ENCODE measurements around the gene SH3TC1.

SH3TC1 gene

GRCh38 chr4:8280158-8280875 lies 81.2 kb downstream of the SH3TC1 start:
- DNase-seq, result no peak

DNA sequence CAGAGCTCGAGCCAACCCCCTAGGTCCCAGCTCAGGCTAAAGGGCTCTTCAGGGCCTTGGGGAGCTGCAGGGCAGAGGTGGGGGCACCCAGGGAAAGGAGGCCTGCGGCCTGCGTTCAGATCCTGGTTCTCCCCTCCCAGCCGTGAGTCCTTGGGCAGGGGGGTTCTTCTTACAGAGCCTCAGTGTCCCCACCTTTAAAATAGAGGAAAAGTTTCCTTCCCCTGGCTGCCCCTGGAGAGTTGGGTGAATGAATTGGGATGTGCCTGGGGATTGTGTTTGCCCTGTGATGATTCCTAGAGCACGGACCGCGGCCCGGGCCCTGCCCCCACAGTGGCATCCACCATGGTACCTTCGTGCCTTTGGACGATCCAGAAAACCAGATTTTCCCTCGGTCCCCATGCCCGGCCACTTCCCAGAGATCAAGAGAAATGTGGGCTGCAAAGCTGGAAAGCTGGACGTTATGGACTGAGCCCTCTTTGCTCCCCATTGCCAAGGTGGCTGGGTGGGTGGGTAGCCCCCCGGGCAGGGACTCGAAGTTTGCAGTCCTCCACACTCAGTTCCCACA lies 81.9 kb downstream of the SH3TC1 start:
- DNase-seq, result no peak

DNA sequence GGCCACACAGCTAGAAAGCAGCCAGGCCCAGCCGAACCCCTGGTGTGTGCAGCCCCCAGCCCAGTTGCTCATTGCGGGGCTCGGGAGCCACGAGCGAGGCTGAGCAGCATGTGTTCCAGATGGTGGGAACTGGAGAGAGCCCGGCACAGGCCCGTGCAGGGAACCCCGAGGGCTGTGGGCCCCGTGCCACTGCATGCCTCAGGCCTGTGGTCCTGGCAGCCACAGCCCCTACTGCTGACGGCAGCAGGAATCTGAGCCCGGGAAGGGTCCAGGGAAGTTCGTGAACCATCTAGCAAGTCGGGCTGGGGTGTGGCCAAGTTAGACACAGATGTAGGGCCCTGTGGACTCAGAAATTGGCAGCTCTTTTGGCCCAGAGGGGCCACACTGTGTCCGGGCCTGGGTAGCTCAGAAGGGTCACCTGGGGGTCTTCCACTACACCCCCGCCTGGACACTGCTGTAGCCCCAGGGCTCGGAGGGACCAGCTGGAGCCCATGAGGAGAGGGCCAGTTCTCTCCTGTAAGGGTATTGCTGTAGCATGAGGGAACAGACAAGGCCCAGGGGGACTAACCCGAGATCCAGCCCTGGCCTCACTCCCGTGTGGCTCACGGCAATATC lies 82.5 kb downstream of the SH3TC1 start:
- DNase-seq, result no peak

GRCh38 chr4:8282134-8282641 lies 83.1 kb downstream of the SH3TC1 start:
- DNase-seq, result no peak

- no peak for DNase-seq
Measured at GRCh38 chr4:8282742-8283141, 83.7 kb downstream of the SH3TC1 start.

DNA sequence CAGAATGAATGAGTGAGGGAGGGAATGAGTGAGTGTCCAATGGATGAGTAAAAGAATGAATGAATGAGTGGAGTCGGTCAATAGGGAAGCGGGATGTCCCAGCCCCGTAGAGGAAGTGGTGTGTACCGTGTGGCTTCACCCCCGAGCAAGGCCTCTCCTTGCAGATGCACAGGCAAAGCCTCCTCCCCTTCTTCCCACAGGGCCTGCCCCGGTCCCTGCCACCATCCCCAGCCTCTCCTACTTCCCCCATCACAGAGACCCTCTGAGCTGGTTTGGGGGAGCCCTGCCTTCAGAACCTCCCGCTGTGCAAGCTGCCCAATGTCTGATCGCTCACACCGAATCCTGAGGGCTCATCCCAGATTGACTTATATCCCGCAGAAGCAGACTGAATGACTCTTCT lies 84.1 kb downstream of the SH3TC1 start:
- DNase-seq, result no peak

DNA sequence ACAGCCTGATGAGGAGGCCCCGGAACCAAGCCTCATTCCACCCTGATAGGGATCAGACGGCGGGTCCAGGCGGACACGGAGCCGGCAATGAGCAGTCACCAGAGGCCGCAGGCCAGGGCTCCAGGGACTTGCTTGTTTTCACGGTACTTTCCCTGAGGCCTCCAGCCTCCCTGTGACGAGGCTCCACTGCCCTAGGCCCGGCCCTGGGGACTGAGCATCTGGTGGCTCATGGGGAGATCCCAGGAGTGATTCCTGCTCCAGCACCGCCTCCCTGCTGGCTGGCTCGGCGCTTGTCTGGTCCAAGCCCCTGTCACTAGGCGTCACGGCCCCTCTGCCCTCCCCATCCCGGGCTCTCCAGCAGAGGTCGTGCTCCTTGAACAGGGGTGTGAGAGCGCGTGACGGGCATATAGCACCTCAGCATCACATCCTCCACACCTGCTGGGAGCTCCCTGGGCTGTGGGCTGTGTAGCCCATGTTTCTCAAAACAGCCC lies 84.6 kb downstream of the SH3TC1 start:
- DNase-seq, result no peak

GRCh38 chr4:8284391-8284790 lies 85.3 kb downstream of the SH3TC1 start:
- no peak for DNase-seq

- DNase-seq, result no peak
Measured at GRCh38 chr4:8285143-8285975, 86.3 kb downstream of the SH3TC1 start.

- no peak for DNase-seq
Measured at GRCh38 chr4:8285976-8286718, 87.1 kb downstream of the SH3TC1 start.

GRCh38 chr4:8286719-8287342 lies 87.7 kb downstream of the SH3TC1 start:
- no peak for DNase-seq

DNA sequence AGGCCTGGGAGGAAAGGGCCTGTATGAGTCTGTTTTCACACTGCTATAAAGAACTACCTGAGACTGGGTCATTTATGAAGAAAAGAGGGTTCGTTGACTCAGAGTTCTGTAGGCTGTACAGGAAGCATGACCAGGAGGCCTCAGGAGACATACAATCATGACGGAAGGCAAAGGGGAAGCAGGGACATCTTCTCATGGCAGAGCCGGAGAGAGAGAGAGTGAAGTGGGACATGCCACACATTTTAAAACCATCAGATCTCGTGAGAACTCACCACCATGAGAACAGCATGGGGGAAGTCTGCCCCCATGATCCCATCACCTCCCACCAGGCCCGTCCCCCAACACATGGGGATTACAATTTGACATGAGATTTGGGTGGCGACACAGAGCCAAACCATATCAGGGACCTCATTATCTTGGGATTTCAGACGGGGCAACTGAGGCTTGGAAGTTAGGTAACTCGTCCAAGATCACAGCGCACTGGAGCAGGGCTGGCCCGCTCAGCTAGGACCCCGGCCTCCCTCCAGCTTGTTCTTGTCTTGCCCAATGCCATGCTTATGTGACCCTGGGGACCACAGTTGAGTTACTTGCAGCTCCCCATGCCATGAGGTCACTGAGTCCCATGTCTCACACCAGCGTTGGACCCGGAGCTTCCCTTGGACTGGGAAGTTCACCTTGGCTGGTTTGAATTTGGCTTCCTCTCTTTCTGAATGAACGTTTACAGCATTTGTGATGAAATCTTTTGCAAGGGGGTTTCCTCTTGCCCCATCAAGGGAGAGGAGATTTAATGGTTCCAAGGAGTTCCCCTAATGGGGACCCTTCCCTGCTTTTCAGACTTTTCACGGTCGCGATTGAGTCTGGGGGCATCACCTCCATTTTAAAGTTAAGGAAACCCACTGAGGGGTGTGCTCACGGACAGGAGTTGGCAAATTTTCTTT lies 88.5 kb downstream of the SH3TC1 start:
- no peak for DNase-seq

DNA sequence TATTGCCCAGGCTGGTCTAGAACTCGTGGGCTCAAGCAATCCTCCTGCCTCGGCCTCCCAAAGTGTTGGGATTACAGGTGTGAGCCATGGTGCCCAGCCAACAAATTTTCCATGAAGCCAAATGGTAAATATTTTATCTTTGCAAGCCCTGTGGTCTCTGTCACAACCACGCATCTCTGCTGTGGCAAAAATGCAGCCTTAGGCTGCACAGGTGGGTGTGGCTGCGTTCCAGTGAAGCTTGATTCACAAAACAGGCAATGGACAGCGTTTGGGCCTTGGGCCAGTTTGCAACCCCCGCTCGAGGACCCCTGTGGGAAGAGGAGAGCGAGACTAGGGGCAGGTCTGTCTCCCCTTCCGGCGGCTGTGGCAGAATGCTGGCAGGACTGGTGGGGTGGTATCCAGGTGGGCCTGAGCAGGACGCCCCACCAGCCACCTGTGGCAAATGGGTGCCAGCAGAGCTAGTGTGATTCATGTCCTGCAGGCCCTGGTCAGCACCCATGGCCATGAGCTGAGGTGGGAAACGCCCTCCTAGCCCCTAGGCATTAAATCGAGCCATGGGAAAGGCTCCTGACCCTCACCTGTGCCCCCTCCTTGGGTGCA lies 90.2 kb downstream of the SH3TC1 start:
- DNase-seq, result no peak

- no peak for DNase-seq
Measured at GRCh38 chr4:8289956-8290700, 91.0 kb downstream of the SH3TC1 start.

- DNase-seq, result no peak
Measured at GRCh38 chr4:8290701-8290970, 91.5 kb downstream of the SH3TC1 start.

All from activated CD4-positive, alpha-beta T cell treated with anti-CD3 and anti-CD28 coated beads for 1 hour (primary cell).